H9 (cell line): ENCODE data around the gene TMBIM6. TPM values are rescaled to one million over a fixed set of nuclear protein-coding genes. Genes with fewer than 3 reads are reported as not detected.
A peak's percentile ranks its signal among the peaks of the same experiment; 100 is the strongest.

Experiments used
- DNase-seq: peaks from one replicate; pipeline ENCODE4 v3.0.0-alpha.2; 2017
- H2AFZ ChIP-seq: one replicate; pipeline ENCODE4 v1.6.1; 2013; ENCODE audit warnings: mild to moderate bottlenecking, low read length, control low read depth, moderate library complexity
- H2AK5ac ChIP-seq: 2 replicates; pipeline ENCODE4 v1.6.1; 2013; ENCODE audit warnings: low read length, control low read depth, mixed read lengths; ENCODE audit not compliant: insufficient read length
- H2BK120ac ChIP-seq: one replicate; pipeline ENCODE4 v1.6.1; 2013; ENCODE audit warnings: low read depth, mild to moderate bottlenecking, low read length, control low read depth, inconsistent platforms; ENCODE audit not compliant: poor library complexity, severe bottlenecking
- H2BK12ac ChIP-seq: 2 replicates; pipeline ENCODE4 v1.6.1; 2013; ENCODE audit warnings: low read length, control low read depth, mixed read lengths, low read depth; ENCODE audit not compliant: insufficient read length
- H2BK15ac ChIP-seq: 2 replicates; pipeline ENCODE4 v1.6.1; 2013; ENCODE audit warnings: low read depth, low read length, control low read depth
- H2BK20ac ChIP-seq: one replicate; pipeline ENCODE4 v1.6.1; 2013; ENCODE audit warnings: low read depth, mild to moderate bottlenecking, low read length, control low read depth, inconsistent platforms; ENCODE audit not compliant: poor library complexity, severe bottlenecking
- H2BK5ac ChIP-seq: 2 replicates; pipeline ENCODE4 v1.6.1; 2013; ENCODE audit warnings: low read length, control low read depth, mixed read lengths; ENCODE audit not compliant: insufficient read length
- H3K14ac ChIP-seq: 2 replicates; pipeline ENCODE4 v1.6.1; 2013; ENCODE audit warnings: low read length, control low read depth; ENCODE audit not compliant: insufficient read depth
- H3K18ac ChIP-seq: 2 replicates; pipeline ENCODE4 v1.6.1; 2013; ENCODE audit warnings: low read depth, mild to moderate bottlenecking, mixed read lengths, low read length, control low read depth; ENCODE audit not compliant: insufficient read length
- H3K23ac ChIP-seq: 2 replicates; pipeline ENCODE4 v1.6.1; 2013; ENCODE audit warnings: low read length, control low read depth, mixed read lengths, low read depth; ENCODE audit not compliant: insufficient read length
- H3K23me2 ChIP-seq: 2 replicates; pipeline ENCODE4 v1.6.1; 2013; ENCODE audit warnings: low read depth, mild to moderate bottlenecking, mixed read lengths, low read length, control low read depth; ENCODE audit not compliant: insufficient read length, poor library complexity, severe bottlenecking
- H3K27ac ChIP-seq: 2 replicates; pipeline ENCODE4 v1.5.1; 2013; ENCODE audit warnings: low read length, control low read depth, mixed read lengths, low read depth; ENCODE audit not compliant: insufficient read length
- H3K27me3 ChIP-seq: 2 replicates; pipeline ENCODE4 v1.6.1; 2013; ENCODE audit warnings: low read length, control low read depth, inconsistent platforms; ENCODE audit not compliant: insufficient read depth
- H3K4ac ChIP-seq: 2 replicates; pipeline ENCODE4 v1.6.1; 2013; ENCODE audit warnings: low read depth, mild to moderate bottlenecking, control low read depth, inconsistent platforms, low read length, moderate library complexity
- H3K4me1 ChIP-seq: 2 replicates; pipeline ENCODE4 v1.6.1; 2013; ENCODE audit warnings: low read length, control low read depth, inconsistent platforms; ENCODE audit not compliant: insufficient read depth
- H3K4me2 ChIP-seq: 2 replicates; pipeline ENCODE4 v1.6.1; 2013; ENCODE audit warnings: low read length, control low read depth, mixed read lengths; ENCODE audit not compliant: insufficient read length, insufficient read depth
- H3K56ac ChIP-seq: 2 replicates; pipeline ENCODE4 v1.6.1; 2013; ENCODE audit warnings: low read depth, mild to moderate bottlenecking, mixed read lengths, low read length, control low read depth; ENCODE audit not compliant: insufficient read length
- H3K79me1 ChIP-seq: 2 replicates; pipeline ENCODE4 v1.6.1; 2013; ENCODE audit warnings: low read depth, mild to moderate bottlenecking, moderate library complexity, low read length, control low read depth, inconsistent platforms; ENCODE audit not compliant: insufficient read depth, poor library complexity, severe bottlenecking
- H3K79me2 ChIP-seq: 2 replicates; pipeline ENCODE4 v1.6.1; 2013; ENCODE audit warnings: low read length, control low read depth, inconsistent platforms; ENCODE audit not compliant: insufficient read depth
- H3K9ac ChIP-seq: 2 replicates; pipeline ENCODE4 v1.6.1; 2013; ENCODE audit warnings: low read length, control low read depth, mixed read lengths; ENCODE audit not compliant: insufficient read length; ENCODE audit errors: extremely low read depth
- H3K9me3 ChIP-seq: one replicate; pipeline ENCODE4 v1.6.1; 2013; ENCODE audit warnings: low read depth, low read length, inconsistent platforms; ENCODE audit not compliant: control insufficient read depth
- H3T11ph ChIP-seq: one replicate; pipeline ENCODE4 v1.6.1; 2013; ENCODE audit warnings: mild to moderate bottlenecking, low read length, control low read depth, inconsistent platforms
- H4K20me1 ChIP-seq: one replicate; pipeline ENCODE4 v1.6.1; 2013; ENCODE audit not compliant: control insufficient read depth, insufficient read length, insufficient read depth
- H4K5ac ChIP-seq: 2 replicates; pipeline ENCODE4 v1.6.1; 2013; ENCODE audit warnings: low read depth, mild to moderate bottlenecking, mixed read lengths, low read length, control low read depth; ENCODE audit not compliant: insufficient read length
- H4K8ac ChIP-seq: replicated peaks from 2 replicates; pipeline ENCODE4 v1.6.1; 2013; ENCODE audit warnings: low read length, control low read depth, mixed read lengths, low read depth; ENCODE audit not compliant: insufficient read length
- H4K91ac ChIP-seq: 2 replicates; pipeline ENCODE4 v1.6.1; 2013; ENCODE audit warnings: low read depth, mild to moderate bottlenecking, moderate library complexity, mixed read lengths, low read length, control low read depth; ENCODE audit not compliant: insufficient read length
- H3K27ac Mint-ChIP-seq, 3 experiments: 2 replicates in 2 of 3; 3 replicates in 1 of 3; pipeline ENCODE4 v1.8.0; 2020 to 2021; ENCODE audit warnings: mixed read lengths in 3 of 3, mild to moderate bottlenecking in 1 of 3, moderate library complexity in 1 of 3
- H3K27me3 Mint-ChIP-seq: 2 replicates; pipeline ENCODE4 v1.8.0; 2021; ENCODE audit warnings: low read depth, mild to moderate bottlenecking, moderate library complexity, mixed read lengths
- H3K36me3 Mint-ChIP-seq, 3 experiments: 2 replicates in 2 of 3; 3 replicates in 1 of 3; pipeline ENCODE4 v1.8.0; 2020 to 2021; ENCODE audit warnings: low read depth in 3 of 3, mixed read lengths in 3 of 3; ENCODE audit not compliant: insufficient read depth in 1 of 3
- H3K4me1 Mint-ChIP-seq, 2 experiments: 2 replicates each; pipeline ENCODE4 v1.8.0; 2020; ENCODE audit warnings: mixed read lengths in 2 of 2
- H3K4me3 Mint-ChIP-seq, 2 experiments: 2 replicates in 1 of 2; 3 replicates in 1 of 2; pipeline ENCODE4 v1.8.0; 2020 to 2021; ENCODE audit warnings: mild to moderate bottlenecking in 2 of 2, mixed read lengths in 2 of 2, moderate library complexity in 1 of 2
- H3K9me3 Mint-ChIP-seq, 2 experiments: 2 replicates in 1 of 2; 3 replicates in 1 of 2; pipeline ENCODE4 v1.8.0; 2020; ENCODE audit warnings: mild to moderate bottlenecking in 2 of 2, mixed read lengths in 2 of 2, moderate library complexity in 1 of 2
- CTCF ChIP-seq: fragments of 200-600 bp; sonication (generic); conservative IDR thresholded peaks from 3 replicates; pipeline ENCODE4 v1.8.0; 2021; ENCODE audit warnings: antibody characterized with exemption, mild to moderate bottlenecking
- WGBS: extraction: QIAGEN DNeasy Blood & Tissue Kit; methylation state at CpG from one replicate; pipeline ENCODE4 v1.1.7; 2013; ENCODE audit warnings: missing lambda C conversion rate, low lambda C conversion rate, mixed read lengths; ENCODE audit not compliant: insufficient read length; ENCODE audit errors: extremely low coverage; 5-methylcytosine and 5-hydroxymethylcytosine counted together
- total RNA-seq: library from RNA; stranded (reverse); gene quantifications from 2 replicates; pipeline ENCODE4 v1.2.1, GENCODE V29; 2021

TMBIM6 gene
- total RNA-seq, 1 experiment from 2014 or later = 362 TPM

- Histone ChIP-seq H3K4ac (no peak overlapping the region), H4K20me1 (no peaks in the 10 kb centered on the region), H3K27ac (peak overlapping the region; percentile 91), H2BK20ac (no peak overlapping the region), H2BK12ac (peak overlapping the region; percentile 77), H3K79me1 (no peaks in the 10 kb centered on the region), H3K4me1 (peaks cover 20% of the 10 kb centered on the region), H3K9ac (no peak overlapping the region), H2BK5ac (no peak overlapping the region), H3K9me3 (no peaks in the 10 kb centered on the region), H3K14ac (no peak overlapping the region), H3K56ac (no peak overlapping the region), H3K27me3 (no peaks in the 10 kb centered on the region), H3K79me2 (peaks cover 18% of the 10 kb centered on the region; the same call in 1 of the 2 replicates), H4K91ac (no peak overlapping the region), H3K23ac (no peak overlapping the region), H3K23me2 (peaks cover 4% of the 10 kb centered on the region), H2AFZ (no peak overlapping the region), H4K8ac (no peak overlapping the region), H3K4me2 (peak overlapping the region; percentile 64), H2BK15ac (no peak overlapping the region), H3K18ac (no peak overlapping the region), H2BK120ac (no peak overlapping the region), H4K5ac (no peak overlapping the region), H2AK5ac (no peak overlapping the region), H3T11ph (no peak overlapping the region)
- DNase-seq = peak; percentile 88
- Mint-ChIP-seq H3K27me3 (no peaks in the 10 kb centered on the region), H3K27ac (peak overlapping the region; percentile 89 to 99 (median 98)), H3K9me3 (no peaks in the 10 kb centered on the region), H3K4me3 (peak overlapping the region; percentile 54 to 74), H3K4me1 (peaks cover 61 to 63% of the 10 kb centered on the region in 2 experiments), H3K36me3 (peaks cover 0 to 4% (median 0%) of the 10 kb centered on the region in 3 experiments; a peak in 2 of 7 replicates)
- no CpG with 5 or more reads among the region's 8 CpGs for WGBS
- TF ChIP-seq CTCF = no peak
These were observed 42.5 kb upstream of the TMBIM6 start for GRCh38 chr12:49698619-49699545.
